GM23338 (cell line): Measurements from ENCODE around the gene SOX12. TPM values are rescaled to one million over a fixed set of nuclear protein-coding genes. Genes with fewer than 3 reads are reported as not detected.

Source experiments
- ATAC-seq: fragments of 200-7000 bp; cut with Tn5 transposase; 3 replicates; pipeline ENCODE4 v1.9.1; 2020
- DNase-seq: peaks from one replicate; pipeline ENCODE4 v3.0.0-alpha.2; 2015; ENCODE audit warnings: low spot score
- H2AFZ ChIP-seq: fragments of 200-600 bp; sonication (generic); 2 replicates; pipeline ENCODE4 v1.8.0; 2016; ENCODE audit warnings: antibody characterized with exemption, mild to moderate bottlenecking, moderate library complexity
- H3F3A ChIP-seq: fragments of 200-600 bp; sonication (generic); replicated peaks from 2 replicates; pipeline ENCODE4 v1.8.0; 2017; ENCODE audit warnings: antibody characterized with exemption, mixed run types, low read depth
- H3K27ac ChIP-seq: fragments of 200-600 bp; sonication (generic); 2 replicates; pipeline ENCODE4 v1.6.1; 2016; ENCODE audit warnings: low read depth
- H3K27me3 ChIP-seq: fragments of 200-600 bp; sonication (generic); 2 replicates; pipeline ENCODE4 v1.8.0; 2016; ENCODE audit warnings: mild to moderate bottlenecking, mixed run types, moderate library complexity; ENCODE audit not compliant: insufficient read depth
- H3K36me3 ChIP-seq: fragments of 200-600 bp; sonication (generic); 2 replicates; pipeline ENCODE4 v1.8.0; 2016; ENCODE audit warnings: mild to moderate bottlenecking; ENCODE audit not compliant: insufficient read depth
- H3K4me1 ChIP-seq: fragments of 200-600 bp; sonication (generic); 2 replicates; pipeline ENCODE4 v1.8.0; 2016; ENCODE audit warnings: mild to moderate bottlenecking, moderate library complexity; ENCODE audit not compliant: insufficient read depth
- H3K4me2 ChIP-seq: fragments of 200-600 bp; sonication (generic); 2 replicates; pipeline ENCODE4 v1.7.1; 2017; ENCODE audit warnings: mixed run types
- H3K4me3 ChIP-seq: fragments of 200-600 bp; sonication (generic); 2 replicates; pipeline ENCODE4 v1.6.1; 2016; ENCODE audit warnings: mixed run types
- H3K79me2 ChIP-seq: fragments of 200-600 bp; sonication (generic); replicated peaks from 2 replicates; pipeline ENCODE4 v1.8.0; 2017; ENCODE audit warnings: mild to moderate bottlenecking; ENCODE audit not compliant: insufficient read depth
- H3K9me2 ChIP-seq: fragments of 200-600 bp; sonication (generic); 2 replicates; pipeline ENCODE4 v1.8.0; 2017; ENCODE audit not compliant: insufficient read depth
- H4K20me1 ChIP-seq: fragments of 200-600 bp; sonication (generic); replicated peaks from 2 replicates; pipeline ENCODE4 v1.8.0; 2017; ENCODE audit warnings: mild to moderate bottlenecking; ENCODE audit not compliant: insufficient read depth
- H3K27ac Mint-ChIP-seq: 2 replicates; pipeline ENCODE4 v1.8.0; 2020; ENCODE audit warnings: inconsistent platforms, mild to moderate bottlenecking, moderate library complexity, mixed read lengths
- H3K27me3 Mint-ChIP-seq: 3 replicates; pipeline ENCODE4 v1.8.0; 2022; ENCODE audit warnings: low read depth, mild to moderate bottlenecking, moderate library complexity, mixed read lengths, inconsistent platforms; ENCODE audit not compliant: insufficient read depth, poor library complexity
- H3K36me3 Mint-ChIP-seq: 3 replicates; pipeline ENCODE4 v1.8.0; 2021; ENCODE audit warnings: low read depth, mild to moderate bottlenecking, inconsistent platforms, moderate library complexity, mixed read lengths
- H3K4me1 Mint-ChIP-seq: 3 replicates; pipeline ENCODE4 v1.8.0; 2020; ENCODE audit warnings: mild to moderate bottlenecking, inconsistent platforms, mixed read lengths
- H3K4me3 Mint-ChIP-seq: 3 replicates; pipeline ENCODE4 v1.8.0; 2021; ENCODE audit warnings: moderate library complexity, mild to moderate bottlenecking, inconsistent platforms, mixed read lengths
- H3K9me3 Mint-ChIP-seq: 3 replicates; pipeline ENCODE4 v1.8.0; 2020; ENCODE audit warnings: moderate library complexity, mild to moderate bottlenecking, inconsistent platforms, mixed read lengths
- CREB1 ChIP-seq: fragments of 250-450 bp; sonication (Bioruptor Pico); IDR thresholded peaks from 2 replicates; pipeline ENCODE4 v1.5.0; 2020; ENCODE audit warnings: low read depth, mild to moderate bottlenecking, moderate library complexity
- CTCF ChIP-seq, 2 experiments: fragments of 200-600 bp in 1 of 2; sonication (generic) in 1 of 2; conservative IDR thresholded peaks; 2 replicates each; pipeline versions ENCODE4 v1.5.1 to v1.6.1; 2016 to 2017; ENCODE audit warnings: antibody characterized with exemption in 2 of 2, low read depth in 2 of 2, mild to moderate bottlenecking in 2 of 2, moderate library complexity in 1 of 2
- EZH2 ChIP-seq: fragments of 200-600 bp; sonication (generic); IDR thresholded peaks from one replicate; pipeline ENCODE4 v1.8.0; 2017; ENCODE audit warnings: antibody characterized with exemption, mild to moderate bottlenecking, low read depth; ENCODE audit not compliant: unreplicated experiment
- POLR2AphosphoS5 ChIP-seq: IDR thresholded peaks from 2 replicates; pipeline ENCODE4 v1.6.1; 2016; ENCODE audit warnings: antibody characterized with exemption, low read depth
- STAT1 ChIP-seq: IDR thresholded peaks from one replicate; pipeline ENCODE4 v1.6.1; 2016; ENCODE audit warnings: antibody characterized with exemption; ENCODE audit not compliant: unreplicated experiment
- ZNF114 ChIP-seq: fragments of 250-450 bp; sonication (Bioruptor Pico); IDR thresholded peaks from 2 replicates; pipeline ENCODE4 v1.5.0; 2020; ENCODE audit warnings: mild to moderate bottlenecking, moderate library complexity
- ZNF331 ChIP-seq: fragments of 250-450 bp; sonication (Bioruptor Pico); IDR thresholded peaks from 2 replicates; pipeline ENCODE4 v1.5.0; 2020; ENCODE audit warnings: low read depth, mild to moderate bottlenecking, moderate library complexity
- polyA plus RNA-seq: library from polyadenylated mRNA; unstranded; fragments of >200 nt; fragmentation: Nextera tagmentation; extraction: Ambion mirVana; gene quantifications from 2 replicates; pipeline ENCODE4 v1.2.1, GENCODE V29; 2016
- total RNA-seq: library from RNA; depleted of rRNA; stranded (reverse); fragments of >200 nt; shearing (Covaris generic); gene quantifications from 2 replicates; pipeline ENCODE4 v1.2.3, GENCODE V29; 2014
- TF ChIP-seq, protein P1 (sequence below): IDR thresholded peaks from 2 replicates; pipeline ENCODE4 v1.6.1; 2016; ENCODE audit warnings: antibody characterized with exemption
- TF ChIP-seq, protein P2 (sequence below): IDR thresholded peaks from one replicate; pipeline ENCODE4 v1.6.1; 2018; ENCODE audit warnings: antibody characterized with exemption; ENCODE audit not compliant: unreplicated experiment

SOX12 gene
- total and polyA plus RNA-seq, 2 experiments from 2014 or later = 14.1 to 32.0 TPM

- no peak for ATAC-seq
- Mint-ChIP-seq H3K4me3 (peak overlapping the region; percentile 90; the same call in 1 of the 3 replicates), H3K27ac (no peak overlapping the region), H3K27me3 (peaks cover 2% of the 10 kb centered on the region), H3K9me3 (no peaks in the 10 kb centered on the region), H3K4me1 (peaks cover 30% of the 10 kb centered on the region), H3K36me3 (peaks cover 31% of the 10 kb centered on the region)
- Histone ChIP-seq H3K79me2 (peaks cover 37% of the 10 kb centered on the region), H3K4me2 (peak overlapping the region; percentile 100), H2AFZ (no peak overlapping the region), H3K27ac (no peak overlapping the region), H3F3A (peaks cover 13% of the 10 kb centered on the region), H3K4me3 (peak overlapping the region; percentile 91; the same call in 1 of the 2 replicates), H3K9me2 (no peaks in the 10 kb centered on the region), H3K4me1 (peaks cover 31% of the 10 kb centered on the region), H3K27me3 (no peaks in the 10 kb centered on the region), H4K20me1 (peaks cover 31% of the 10 kb centered on the region), H3K36me3 (no peaks in the 10 kb centered on the region)
- no peak for TF ChIP-seq CTCF (conservative IDR thresholded peaks at IDR 0.05; ENCODE audit: low read depth in 2 of 2)
- no peak for TF ChIP-seq ZNF331 (CRISPR knock-in tag)
- TF ChIP-seq, protein P1, sequence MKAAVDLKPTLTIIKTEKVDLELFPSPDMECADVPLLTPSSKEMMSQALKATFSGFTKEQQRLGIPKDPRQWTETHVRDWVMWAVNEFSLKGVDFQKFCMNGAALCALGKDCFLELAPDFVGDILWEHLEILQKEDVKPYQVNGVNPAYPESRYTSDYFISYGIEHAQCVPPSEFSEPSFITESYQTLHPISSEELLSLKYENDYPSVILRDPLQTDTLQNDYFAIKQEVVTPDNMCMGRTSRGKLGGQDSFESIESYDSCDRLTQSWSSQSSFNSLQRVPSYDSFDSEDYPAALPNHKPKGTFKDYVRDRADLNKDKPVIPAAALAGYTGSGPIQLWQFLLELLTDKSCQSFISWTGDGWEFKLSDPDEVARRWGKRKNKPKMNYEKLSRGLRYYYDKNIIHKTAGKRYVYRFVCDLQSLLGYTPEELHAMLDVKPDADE = no peak
- TF ChIP-seq, protein P2, sequence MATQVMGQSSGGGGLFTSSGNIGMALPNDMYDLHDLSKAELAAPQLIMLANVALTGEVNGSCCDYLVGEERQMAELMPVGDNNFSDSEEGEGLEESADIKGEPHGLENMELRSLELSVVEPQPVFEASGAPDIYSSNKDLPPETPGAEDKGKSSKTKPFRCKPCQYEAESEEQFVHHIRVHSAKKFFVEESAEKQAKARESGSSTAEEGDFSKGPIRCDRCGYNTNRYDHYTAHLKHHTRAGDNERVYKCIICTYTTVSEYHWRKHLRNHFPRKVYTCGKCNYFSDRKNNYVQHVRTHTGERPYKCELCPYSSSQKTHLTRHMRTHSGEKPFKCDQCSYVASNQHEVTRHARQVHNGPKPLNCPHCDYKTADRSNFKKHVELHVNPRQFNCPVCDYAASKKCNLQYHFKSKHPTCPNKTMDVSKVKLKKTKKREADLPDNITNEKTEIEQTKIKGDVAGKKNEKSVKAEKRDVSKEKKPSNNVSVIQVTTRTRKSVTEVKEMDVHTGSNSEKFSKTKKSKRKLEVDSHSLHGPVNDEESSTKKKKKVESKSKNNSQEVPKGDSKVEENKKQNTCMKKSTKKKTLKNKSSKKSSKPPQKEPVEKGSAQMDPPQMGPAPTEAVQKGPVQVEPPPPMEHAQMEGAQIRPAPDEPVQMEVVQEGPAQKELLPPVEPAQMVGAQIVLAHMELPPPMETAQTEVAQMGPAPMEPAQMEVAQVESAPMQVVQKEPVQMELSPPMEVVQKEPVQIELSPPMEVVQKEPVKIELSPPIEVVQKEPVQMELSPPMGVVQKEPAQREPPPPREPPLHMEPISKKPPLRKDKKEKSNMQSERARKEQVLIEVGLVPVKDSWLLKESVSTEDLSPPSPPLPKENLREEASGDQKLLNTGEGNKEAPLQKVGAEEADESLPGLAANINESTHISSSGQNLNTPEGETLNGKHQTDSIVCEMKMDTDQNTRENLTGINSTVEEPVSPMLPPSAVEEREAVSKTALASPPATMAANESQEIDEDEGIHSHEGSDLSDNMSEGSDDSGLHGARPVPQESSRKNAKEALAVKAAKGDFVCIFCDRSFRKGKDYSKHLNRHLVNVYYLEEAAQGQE = no peak
- no peak for TF ChIP-seq POLR2AphosphoS5
- TF ChIP-seq ZNF114 (CRISPR knock-in tag) = no peak
- DNase-seq = peak; percentile 15
These were observed 4.5 kb downstream of the SOX12 start for GRCh38 chr20:329851-330232.

GRCh38 chr20:330233-331149 is 5.1 kb downstream of the SOX12 start:
- peaks cover 37% of the 10 kb centered on the region for H3K79me2 ChIP-seq
- no peaks in the 10 kb centered on the region for H3K27me3 ChIP-seq
- TF ChIP-seq STAT1 (no peak), EZH2 (no peak), CTCF (conservative IDR thresholded peaks at IDR 0.05; ENCODE audit: low read depth in 2 of 2) (peak; percentile 90 to 94), CREB1 (CRISPR knock-in tag) (0 out of 2 replicates have a peak, but pooled peaks have one; percentile 6)

More at GRCh38 chr20:330233-331149, 5.1 kb downstream of the SOX12 start:
- H3K4me1 Mint-ChIP-seq = peaks cover 30% of the 10 kb centered on the region
- DNase-seq (peak; percentile 91), ATAC-seq (peak; percentile 42)
- no peaks in the 10 kb centered on the region for H3K9me3 Mint-ChIP-seq
- Histone ChIP-seq H3K36me3 (no peaks in the 10 kb centered on the region), H3F3A (peaks cover 12% of the 10 kb centered on the region), H3K27ac (no peak overlapping the region), H4K20me1 (peaks cover 31% of the 10 kb centered on the region), H3K4me2 (peak overlapping the region; percentile 100), H3K9me2 (no peaks in the 10 kb centered on the region), H2AFZ (no peak overlapping the region), H3K4me3 (peak overlapping the region; percentile 8; the same call in 1 of the 2 replicates), H3K4me1 (peaks cover 31% of the 10 kb centered on the region)
- peaks cover 29% of the 10 kb centered on the region for H3K36me3 Mint-ChIP-seq
- H3K4me3 Mint-ChIP-seq = peak overlapping the region; percentile 19; the same call in 1 of the 3 replicates
- H3K27me3 Mint-ChIP-seq = no peaks in the 10 kb centered on the region
- no peak overlapping the region for H3K27ac Mint-ChIP-seq
